CD4-positive, alpha-beta T cell (primary cell): ENCODE data around the gene APOD. TPM values are rescaled to one million over a fixed set of nuclear protein-coding genes. Genes with fewer than 3 reads are reported as not detected.

Source experiments
- ATAC-seq: fragments of 200-7000 bp; cut with Tn5 transposase; one replicate; pipeline ENCODE4 v1.10.0; 2022; ENCODE audit warnings: mild to moderate bottlenecking; ENCODE audit not compliant: poor library complexity
- CTCF ChIA-PET: fragments of 350-600 bp; sonication (Branson Sonifier 250); formaldehyde crosslinking; loops from one replicate; lab custom pipeline; 2021; ENCODE audit warnings: antibody characterized with exemption, inconsistent platforms; lab: Charles Lee
- POLR2A ChIA-PET: fragments of 350-600 bp; sonication (Branson Sonifier 250); formaldehyde crosslinking; loops from one replicate; lab custom pipeline; 2021; ENCODE audit warnings: antibody characterized with exemption, inconsistent platforms; lab: Charles Lee
- DNase-seq, 14 experiments: peaks; one replicate each; pipeline ENCODE4 v3.0.0-alpha.2; 2013 to 2020; ENCODE audit warnings: mixed read lengths in 2 of 14
- H3K27ac ChIP-seq, 2 donors: one replicate each; pipeline versions ENCODE4 v1.5.1 to v1.7.0; 2013; ENCODE audit warnings: low read length in 2 of 2, low read depth in 1 of 2, mild to moderate bottlenecking in 1 of 2
- H3K27me3 ChIP-seq, 2 experiments: 1 replicate in 1 of 2; 2 replicates in 1 of 2; pipeline versions ENCODE4 v1.6.1 to v1.7.0; 2013; ENCODE audit warnings: low read length in 2 of 2, control low read depth in 1 of 2, mild to moderate bottlenecking in 1 of 2, moderate library complexity in 1 of 2; ENCODE audit not compliant: insufficient read depth in 2 of 2, control insufficient read depth in 1 of 2
- H3K36me3 ChIP-seq: one replicate; pipeline ENCODE4 v1.6.1; 2013; ENCODE audit warnings: low read length, control low read depth; ENCODE audit not compliant: insufficient read depth
- H3K4me1 ChIP-seq: one replicate; pipeline ENCODE4 v1.6.1; 2013; ENCODE audit warnings: low read length, control low read depth; ENCODE audit not compliant: insufficient read depth
- H3K4me3 ChIP-seq: one replicate; pipeline ENCODE4 v1.5.1; 2013; ENCODE audit warnings: mild to moderate bottlenecking, low read length, moderate library complexity
- H3K9me3 ChIP-seq, 2 experiments: 1 replicate in 1 of 2; 2 replicates in 1 of 2; pipeline versions ENCODE4 v1.6.1 to v1.7.0; 2013; ENCODE audit warnings: low read length in 2 of 2, mild to moderate bottlenecking in 2 of 2, control low read depth in 1 of 2, moderate library complexity in 1 of 2; ENCODE audit not compliant: control insufficient read depth in 1 of 2, insufficient read depth in 1 of 2
- H3K27ac Mint-ChIP-seq: one replicate; pipeline ENCODE4 v1.8.0; 2020; ENCODE audit warnings: mixed read lengths
- H3K27me3 Mint-ChIP-seq: one replicate; pipeline ENCODE4 v1.8.0; 2021; ENCODE audit warnings: mixed read lengths
- H3K36me3 Mint-ChIP-seq: one replicate; pipeline ENCODE4 v1.8.0; 2021; ENCODE audit warnings: low read depth, mixed read lengths
- H3K4me1 Mint-ChIP-seq: one replicate; pipeline ENCODE4 v1.8.0; 2021; ENCODE audit warnings: low read depth, mixed read lengths
- H3K4me3 Mint-ChIP-seq: one replicate; pipeline ENCODE4 v1.8.0; 2020; ENCODE audit warnings: mild to moderate bottlenecking, mixed read lengths
- H3K9me3 Mint-ChIP-seq: one replicate; pipeline ENCODE4 v1.8.0; 2020; ENCODE audit warnings: mixed read lengths
- CTCF ChIP-seq: fragments of 200-600 bp; IDR thresholded peaks from one replicate; pipeline ENCODE4 v1.8.0; 2022; ENCODE audit warnings: antibody characterized with exemption, mild to moderate bottlenecking
- intact Hi-C, 2 experiments: fragments of 100-400 bp; cut with DNase I in 1 of 2; cut with micrococcal nuclease in 1 of 2; formaldehyde crosslinking; loops; one replicate each; pipeline versions ENCODE4 v1.15.1 to v1.9.0; 2023 to 2025; cut with DNase I, micrococcal nuclease
- total RNA-seq, 174 experiments: library from RNA in 2 of 174; stranded (reverse) in 2 of 174; gene quantifications; one replicate each; pipeline ENCODE4 v1.2.3 and lab custom pipeline; 2021 to 2026

APOD gene
- total RNA-seq, 2 experiments from 2014 or later = not detected

- peaks cover 28% of the 10 kb centered on the region for H3K4me1 ChIP-seq
- H3K4me3 Mint-ChIP-seq = peak overlapping the region; percentile 50
- no peaks in the 10 kb centered on the region for H3K9me3 ChIP-seq
- H3K27ac Mint-ChIP-seq = peak overlapping the region; percentile 72
- no peak overlapping the region for H3K27ac ChIP-seq
- no peaks in the 10 kb centered on the region for H3K36me3 ChIP-seq
- no peaks in the 10 kb centered on the region for H3K36me3 Mint-ChIP-seq
- ATAC-seq (peak; percentile 78), DNase-seq (peak in 6 of 14 experiments; percentile 32 to 80 (median 64))
- CTCF ChIA-PET = interaction anchor here (0.6 to 4.7 kb wide), 6 partner anchors 9 to 876 kb away, joined by 3 to 33 read pairs (median 4); partner anchors contain the start of genes PPP1R2 and XXYLT1
- intact Hi-C loops = loop anchor here in 1 of 2 experiments (2.0 to 10.0 kb wide), 2 partner anchors 96 to 292 kb away; no protein-coding TSS in a partner anchor
- no peak overlapping the region for H3K4me3 ChIP-seq
- peaks cover 42% of the 10 kb centered on the region for H3K4me1 Mint-ChIP-seq
- TF ChIP-seq CTCF = peak; percentile 77
- no peaks in the 10 kb centered on the region for H3K27me3 Mint-ChIP-seq
- POLR2A ChIA-PET = interaction anchor here (1.2 to 1.7 kb wide), 4 partner anchors 9 to 51 kb away, joined by 4 to 12 read pairs (median 8); partner anchors contain the start of gene PPP1R2
- H3K27me3 ChIP-seq = no peaks in the 10 kb centered on the region
- no peaks in the 10 kb centered on the region for H3K9me3 Mint-ChIP-seq
These were observed 25.1 kb downstream of the APOD start for GRCh38 chr3:195558602-195559001.

- ATAC-seq (no peak), DNase-seq (no peak)
These were observed 26.4 kb downstream of the APOD start for GRCh38 chr3:195557322-195557721.

GRCh38 chr3:195556390-195556789 is 27.4 kb downstream of the APOD start:
- no peaks in the 10 kb centered on the region for H3K27me3 ChIP-seq
- ChIA-PET POLR2A (interaction anchor here (1.5 to 9.6 kb wide), 3 partner anchors 11 to 22 kb away, joined by 5 to 202 read pairs (median 12); partner anchors contain the start of gene PPP1R2), CTCF (interaction anchor here (0.6 to 4.7 kb wide), 4 partner anchors 15 to 1653 kb away, joined by 3 to 33 read pairs (median 6); partner anchors contain the start of genes PPP1R2 and XXYLT1)
- Mint-ChIP-seq H3K27ac (peak overlapping the region; percentile 93), H3K9me3 (no peaks in the 10 kb centered on the region), H3K27me3 (no peaks in the 10 kb centered on the region), H3K4me1 (peaks cover 65% of the 10 kb centered on the region), H3K36me3 (no peaks in the 10 kb centered on the region), H3K4me3 (peak overlapping the region; percentile 70)
- H3K9me3 ChIP-seq = no peaks in the 10 kb centered on the region
- H3K36me3 ChIP-seq = no peaks in the 10 kb centered on the region
- peaks cover 50% of the 10 kb centered on the region for H3K4me1 ChIP-seq
- DNase-seq = peak in 6 of 14 experiments; percentile 29 to 68 (median 50)
- peak; percentile 65 for ATAC-seq
- H3K27ac ChIP-seq = no peak overlapping the region
- peak; percentile 46 for TF ChIP-seq CTCF
- no peak overlapping the region for H3K4me3 ChIP-seq
- intact Hi-C loops = loop anchor here in 1 of 2 experiments (10.0 kb wide), 1 partner anchor 98 kb away; no protein-coding TSS in a partner anchor

More at GRCh38 chr3:195557322-195557721, 26.4 kb downstream of the APOD start:
- POLR2A ChIA-PET = interaction anchor here (1.7 to 9.6 kb wide), 2 partner anchors 8 to 17 kb away, joined by 12 to 202 read pairs; partner anchors contain the start of gene PPP1R2
- peaks cover 55% of the 10 kb centered on the region for H3K4me1 Mint-ChIP-seq
- H3K9me3 ChIP-seq = no peaks in the 10 kb centered on the region
- H3K4me3 Mint-ChIP-seq = no peak overlapping the region
- no peaks in the 10 kb centered on the region for H3K9me3 Mint-ChIP-seq
- H3K27ac Mint-ChIP-seq = peak overlapping the region; percentile 93
- intact Hi-C loops = loop anchor here in 1 of 2 experiments (10.0 kb wide), 1 partner anchor 97 kb away; no protein-coding TSS in a partner anchor
- H3K4me3 ChIP-seq = no peak overlapping the region
- no peak overlapping the region for H3K27ac ChIP-seq
- TF ChIP-seq CTCF = no peak
- H3K4me1 ChIP-seq = peaks cover 41% of the 10 kb centered on the region
- no peaks in the 10 kb centered on the region for H3K27me3 Mint-ChIP-seq
- H3K36me3 ChIP-seq = no peaks in the 10 kb centered on the region
- no peaks in the 10 kb centered on the region for H3K36me3 Mint-ChIP-seq
- CTCF ChIA-PET = interaction anchor here (1.0 to 4.7 kb wide), 2 partner anchors 15 to 294 kb away, joined by 3 to 33 read pairs; partner anchors contain the start of gene PPP1R2
- H3K27me3 ChIP-seq = no peaks in the 10 kb centered on the region
